VCaP (cell line): ENCODE data around the gene NAT16.

Experiments used
- H3K27ac ChIP-seq: fragments of 450-650 bp; 2 replicates; pipeline ENCODE4 v1.5.1; 2017
- TF ChIP-seq, protein P1 (sequence below): fragments of 450-650 bp; conservative IDR thresholded peaks from 2 replicates; pipeline ENCODE4 v1.5.1; 2017; ENCODE audit warnings: mild to moderate bottlenecking, moderate library complexity

The NAT16 gene

DNA sequence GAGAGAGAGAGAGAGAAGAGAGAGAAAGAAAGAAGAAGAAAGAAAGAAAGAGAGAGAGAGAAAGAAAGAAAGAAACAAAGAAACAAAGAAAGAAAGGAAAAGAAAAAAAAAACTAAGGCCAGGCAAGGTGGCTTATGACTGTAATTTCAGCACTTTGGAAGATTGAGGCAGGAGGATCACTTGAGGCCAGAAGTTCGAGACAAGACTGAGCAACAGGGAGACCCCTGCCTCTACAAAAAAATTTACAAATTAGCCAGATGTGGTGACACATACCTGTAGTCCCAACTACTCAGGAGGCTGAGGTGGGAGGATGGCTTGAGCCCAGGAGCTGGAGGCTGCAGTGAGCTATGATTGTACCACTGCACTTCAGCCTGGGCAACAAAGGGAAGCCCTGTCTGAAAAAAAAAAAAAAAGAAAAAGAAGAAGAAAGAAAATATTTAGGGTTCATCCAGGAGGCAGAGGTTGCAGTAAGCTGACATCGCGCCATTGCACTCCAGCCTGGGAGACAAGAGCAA is 50.4 kb downstream of the NAT16 start:
- H3K27ac ChIP-seq = no peak overlapping the region
- TF ChIP-seq, protein P1, sequence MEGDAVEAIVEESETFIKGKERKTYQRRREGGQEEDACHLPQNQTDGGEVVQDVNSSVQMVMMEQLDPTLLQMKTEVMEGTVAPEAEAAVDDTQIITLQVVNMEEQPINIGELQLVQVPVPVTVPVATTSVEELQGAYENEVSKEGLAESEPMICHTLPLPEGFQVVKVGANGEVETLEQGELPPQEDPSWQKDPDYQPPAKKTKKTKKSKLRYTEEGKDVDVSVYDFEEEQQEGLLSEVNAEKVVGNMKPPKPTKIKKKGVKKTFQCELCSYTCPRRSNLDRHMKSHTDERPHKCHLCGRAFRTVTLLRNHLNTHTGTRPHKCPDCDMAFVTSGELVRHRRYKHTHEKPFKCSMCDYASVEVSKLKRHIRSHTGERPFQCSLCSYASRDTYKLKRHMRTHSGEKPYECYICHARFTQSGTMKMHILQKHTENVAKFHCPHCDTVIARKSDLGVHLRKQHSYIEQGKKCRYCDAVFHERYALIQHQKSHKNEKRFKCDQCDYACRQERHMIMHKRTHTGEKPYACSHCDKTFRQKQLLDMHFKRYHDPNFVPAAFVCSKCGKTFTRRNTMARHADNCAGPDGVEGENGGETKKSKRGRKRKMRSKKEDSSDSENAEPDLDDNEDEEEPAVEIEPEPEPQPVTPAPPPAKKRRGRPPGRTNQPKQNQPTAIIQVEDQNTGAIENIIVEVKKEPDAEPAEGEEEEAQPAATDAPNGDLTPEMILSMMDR = no peak

DNA sequence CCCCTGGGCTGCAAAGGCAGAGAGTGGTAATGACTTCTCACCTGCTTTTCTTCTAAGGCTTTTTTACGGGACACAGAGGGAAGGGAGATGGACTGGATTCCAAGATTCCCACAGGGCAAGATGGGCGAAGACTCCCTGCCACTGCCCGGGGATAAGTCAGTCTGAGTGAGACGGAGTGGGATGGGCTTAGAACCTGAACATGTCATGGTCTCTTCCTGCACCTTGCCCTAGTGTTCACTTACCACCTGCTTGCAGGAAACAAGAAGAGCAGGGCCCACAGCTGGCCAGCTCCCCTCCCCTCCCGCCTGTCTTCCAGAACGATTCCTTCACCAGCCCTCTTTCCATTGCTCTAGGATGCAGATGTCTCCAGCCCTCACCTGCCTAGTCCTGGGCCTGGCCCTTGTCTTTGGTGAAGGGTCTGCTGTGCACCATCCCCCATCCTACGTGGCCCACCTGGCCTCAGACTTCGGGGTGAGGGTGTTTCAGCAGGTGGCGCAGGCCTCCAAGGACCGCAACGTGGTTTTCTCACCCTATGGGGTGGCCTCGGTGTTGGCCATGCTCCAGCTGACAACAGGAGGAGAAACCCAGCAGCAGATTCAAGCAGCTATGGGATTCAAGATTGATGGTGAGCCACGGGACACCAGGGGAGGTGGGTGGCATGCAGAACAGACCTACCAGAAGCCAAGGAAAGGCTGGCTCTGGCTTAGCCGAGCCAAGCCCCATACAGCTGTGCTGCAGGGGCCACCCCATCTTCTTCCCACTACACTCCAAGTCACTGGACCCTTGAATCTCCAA is 51.9 kb downstream of the NAT16 start:
- TF ChIP-seq, protein P1 = no peak
- no peak overlapping the region for H3K27ac ChIP-seq

DNA sequence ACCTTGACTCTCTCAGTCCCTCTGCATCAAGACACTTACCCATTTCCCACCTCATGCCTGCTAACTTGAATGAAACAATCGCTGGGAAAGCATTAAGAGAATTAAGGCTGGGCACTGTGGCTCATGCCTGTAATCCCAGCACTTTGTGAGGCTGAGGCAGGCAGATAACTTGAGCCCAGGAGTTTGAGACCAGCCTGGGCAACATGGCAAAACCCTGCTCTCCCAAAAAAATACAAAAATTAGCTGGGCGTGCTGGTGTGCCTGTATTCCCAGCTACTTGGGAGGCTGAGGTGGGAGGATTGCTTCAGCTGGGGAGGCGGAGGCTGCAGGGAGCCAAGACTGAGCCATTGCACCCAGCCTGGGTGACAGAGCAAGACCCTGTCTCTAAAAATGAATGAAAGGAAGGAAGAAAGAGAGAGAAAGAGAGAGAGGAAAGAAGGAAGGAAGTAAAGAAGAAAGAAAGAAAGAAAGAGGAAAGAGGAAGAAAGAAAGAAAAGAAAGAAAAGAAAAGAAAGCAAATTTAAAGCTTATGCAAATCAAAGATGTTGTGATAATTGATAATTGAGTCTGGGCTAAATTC is 52.5 kb downstream of the NAT16 start:
- TF ChIP-seq, protein P1 = no peak
- no peak overlapping the region for H3K27ac ChIP-seq

DNA sequence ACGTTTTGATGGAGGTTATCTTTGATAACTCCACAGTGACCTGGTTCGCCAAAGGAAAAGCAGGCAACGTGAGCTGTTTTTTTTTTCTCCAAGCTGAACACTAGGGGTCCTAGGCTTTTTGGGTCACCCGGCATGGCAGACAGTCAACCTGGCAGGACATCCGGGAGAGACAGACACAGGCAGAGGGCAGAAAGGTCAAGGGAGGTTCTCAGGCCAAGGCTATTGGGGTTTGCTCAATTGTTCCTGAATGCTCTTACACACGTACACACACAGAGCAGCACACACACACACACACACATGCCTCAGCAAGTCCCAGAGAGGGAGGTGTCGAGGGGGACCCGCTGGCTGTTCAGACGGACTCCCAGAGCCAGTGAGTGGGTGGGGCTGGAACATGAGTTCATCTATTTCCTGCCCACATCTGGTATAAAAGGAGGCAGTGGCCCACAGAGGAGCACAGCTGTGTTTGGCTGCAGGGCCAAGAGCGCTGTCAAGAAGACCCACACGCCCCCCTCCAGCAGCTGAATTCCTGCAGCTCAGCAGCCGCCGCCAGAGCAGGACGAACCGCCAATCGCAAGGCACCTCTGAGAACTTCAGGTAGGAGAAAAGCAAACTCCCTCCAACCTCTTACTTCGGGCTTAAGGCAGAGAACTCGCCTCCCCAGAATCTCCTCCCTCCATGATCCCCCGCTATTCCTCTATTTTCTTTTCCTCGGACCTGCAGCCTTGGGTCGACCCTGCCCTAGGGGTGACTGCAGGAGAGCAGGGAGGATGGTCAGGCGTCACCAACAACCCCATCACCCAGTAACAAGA is 53.2 kb downstream of the NAT16 start, which contains the start of gene SERPINE1:
TSS of gene SERPINE1 (plus strand) at position 454 of the 809 bp plus-strand sequence. CDS start 1,290 bp downstream, outside the sequence.
- TF ChIP-seq, protein P1 = no peak
- H3K27ac ChIP-seq = no peak within 1 kb of the TSS

DNA sequence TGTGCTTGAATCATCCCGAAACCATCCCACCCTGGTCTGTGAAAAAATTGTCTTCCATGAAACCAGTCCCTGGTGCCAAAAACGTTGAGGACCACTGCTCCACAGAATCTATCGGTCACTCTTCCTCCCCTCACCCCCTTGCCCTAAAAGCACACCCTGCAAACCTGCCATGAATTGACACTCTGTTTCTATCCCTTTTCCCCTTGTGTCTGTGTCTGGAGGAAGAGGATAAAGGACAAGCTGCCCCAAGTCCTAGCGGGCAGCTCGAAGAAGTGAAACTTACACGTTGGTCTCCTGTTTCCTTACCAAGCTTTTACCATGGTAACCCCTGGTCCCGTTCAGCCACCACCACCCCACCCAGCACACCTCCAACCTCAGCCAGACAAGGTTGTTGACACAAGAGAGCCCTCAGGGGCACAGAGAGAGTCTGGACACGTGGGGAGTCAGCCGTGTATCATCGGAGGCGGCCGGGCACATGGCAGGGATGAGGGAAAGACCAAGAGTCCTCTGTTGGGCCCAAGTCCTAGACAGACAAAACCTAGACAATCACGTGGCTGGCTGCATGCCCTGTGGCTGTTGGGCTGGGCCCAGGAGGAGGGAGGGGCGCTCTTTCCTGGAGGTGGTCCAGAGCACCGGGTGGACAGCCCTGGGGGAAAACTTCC is 54.0 kb downstream of the NAT16 start:
- no peak overlapping the region for H3K27ac ChIP-seq
- TF ChIP-seq, protein P1 = no peak

DNA sequence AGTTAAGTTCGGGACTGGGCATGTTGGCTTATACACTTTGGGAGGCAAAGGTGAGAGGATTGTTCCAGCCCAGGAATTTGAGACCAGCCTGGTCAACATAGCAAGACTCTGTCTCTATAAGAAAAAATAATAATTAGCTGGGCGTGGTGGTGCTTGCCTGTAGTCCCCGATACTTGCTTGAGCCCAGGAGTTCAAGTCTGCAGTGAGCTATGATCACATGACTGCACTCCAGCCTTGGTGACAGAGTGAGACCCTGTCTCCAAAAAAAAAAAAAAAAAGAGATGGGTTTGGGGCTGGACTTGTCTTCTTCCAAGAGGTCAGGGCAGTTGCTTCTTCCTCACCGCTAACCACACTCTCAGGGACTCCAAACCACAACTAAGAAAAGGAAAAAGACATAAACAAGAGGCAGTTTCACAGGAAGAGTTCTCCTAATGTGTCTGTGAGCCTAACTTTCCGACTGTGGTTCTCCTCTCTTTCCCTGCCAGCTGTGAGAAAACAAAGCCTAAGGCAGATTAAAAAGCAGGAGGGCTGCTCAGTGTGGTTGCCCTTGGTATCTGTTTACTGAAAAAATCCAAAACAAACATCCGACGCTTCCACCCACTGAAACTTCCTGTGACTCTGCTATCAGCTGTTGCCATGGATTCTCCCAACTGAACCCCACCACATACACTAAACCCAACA is 55.6 kb downstream of the NAT16 start:
- peak overlapping the region; percentile 24; the same call in 1 of the 2 replicates for H3K27ac ChIP-seq
- TF ChIP-seq, protein P1 = no peak
